GM19099 (cell line): Measurements from ENCODE around the gene PLAAT2.

Source experiments
- POLR2A ChIP-seq: IDR thresholded peaks from 3 replicates; pipeline ENCODE4 v1.6.1; 2011; ENCODE audit warnings: low read depth; ENCODE audit not compliant: insufficient read length; ENCODE audit errors: extremely low read depth

PLAAT2 gene

DNA sequence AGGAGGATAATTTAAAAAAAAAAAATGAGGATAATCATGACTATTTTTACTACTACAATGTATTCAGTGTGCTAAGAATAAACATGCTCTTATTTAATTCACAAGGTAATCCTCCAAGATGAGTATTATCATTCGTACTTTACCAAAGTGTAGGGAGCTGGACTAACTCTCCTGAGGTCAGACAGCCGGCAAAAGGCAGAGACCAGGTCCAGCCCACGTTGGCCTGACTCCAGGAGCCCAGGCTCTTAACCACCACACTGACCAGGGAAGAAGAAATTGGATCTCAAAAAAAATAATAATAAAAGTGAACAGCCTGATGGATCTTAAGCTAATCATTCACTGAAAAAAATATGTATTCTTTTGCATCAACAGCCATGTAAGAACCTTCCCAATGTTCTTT is 25.8 kb upstream of the PLAAT2 start:
- no peak for TF ChIP-seq POLR2A

DNA sequence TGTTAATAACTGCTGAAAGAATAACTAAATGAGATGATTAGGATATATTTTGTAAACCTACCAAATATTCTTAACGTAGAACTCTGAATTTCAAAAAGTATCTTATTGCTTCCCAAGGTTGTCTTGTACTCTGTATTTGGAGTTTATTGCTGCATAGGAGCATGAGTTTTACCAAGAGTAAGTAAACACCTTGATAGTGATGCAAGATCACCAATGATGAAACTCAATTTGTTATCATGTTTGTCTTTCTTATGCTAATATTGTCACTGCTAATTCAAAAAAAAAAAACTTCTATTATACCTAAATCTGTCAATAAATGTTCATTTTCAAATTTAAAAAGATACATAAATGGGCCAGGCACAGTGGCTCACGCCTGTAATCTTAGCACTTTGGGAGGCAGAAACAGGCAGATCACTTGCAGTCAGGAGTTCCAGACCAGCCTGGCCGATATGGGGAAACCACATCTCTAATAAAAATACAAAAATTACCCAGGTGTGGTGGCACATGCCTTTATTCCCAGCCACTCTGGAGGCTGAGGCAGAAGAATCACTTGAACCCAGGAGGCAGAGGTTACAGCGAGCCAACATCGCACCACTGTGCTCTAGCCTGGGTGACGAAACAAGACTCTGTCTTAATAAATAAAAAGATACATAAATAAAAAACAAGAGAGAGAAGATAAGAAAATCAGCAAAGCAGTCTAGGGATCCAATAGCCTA is 23.4 kb upstream of the PLAAT2 start:
- TF ChIP-seq POLR2A, result no peak

DNA sequence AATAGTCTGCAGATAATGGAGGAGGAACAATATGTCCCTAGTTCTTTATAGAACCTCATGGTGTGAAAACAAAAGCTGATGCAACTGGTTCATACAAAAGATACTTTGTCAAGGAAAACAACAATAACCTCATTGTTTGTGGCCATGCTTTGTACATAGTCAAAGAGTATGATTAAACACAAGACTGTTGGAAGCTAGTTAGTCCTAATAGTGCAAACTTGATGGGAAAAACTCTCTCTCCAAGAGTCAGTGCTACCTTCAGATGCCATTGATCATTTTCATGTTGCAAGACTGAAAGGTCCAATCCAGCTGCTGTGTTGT is 20.1 kb upstream of the PLAAT2 start:
- no peak for TF ChIP-seq POLR2A

DNA sequence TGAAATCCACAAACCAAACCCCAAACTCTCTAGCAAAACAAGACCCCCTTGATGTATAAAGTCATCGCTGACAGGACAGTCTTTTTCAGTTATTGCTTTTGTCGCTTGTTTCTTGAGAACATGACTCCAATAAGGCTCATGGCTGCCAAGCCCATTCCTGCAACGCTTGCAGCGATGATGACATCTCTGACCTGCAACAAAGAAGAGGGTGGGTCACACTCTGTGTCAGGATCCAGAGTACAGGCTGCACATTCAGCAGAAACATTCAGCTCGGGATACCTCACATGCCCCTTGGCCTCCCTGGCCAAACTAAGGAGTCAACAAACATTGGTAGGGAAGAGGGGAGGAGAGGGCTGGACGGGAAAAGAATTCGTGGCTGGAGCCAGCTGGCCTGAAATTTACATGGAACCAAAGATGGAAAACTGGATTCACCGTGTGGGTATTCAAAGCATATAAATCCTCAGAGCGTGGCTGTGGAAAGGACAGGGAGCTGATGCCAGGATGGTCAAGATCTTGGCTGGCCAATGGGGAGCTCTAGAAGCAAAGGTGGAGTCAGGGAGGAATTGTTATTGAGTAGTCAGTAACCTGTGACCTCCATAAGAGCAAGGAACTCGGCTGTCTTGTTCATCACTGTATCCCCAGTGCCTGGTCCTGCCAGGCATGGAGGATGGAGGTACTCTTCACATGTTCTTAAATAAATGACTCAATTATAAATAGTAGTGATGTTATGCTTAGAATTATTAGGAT is 11.8 kb upstream of the PLAAT2 start:
- TF ChIP-seq POLR2A, result no peak

DNA sequence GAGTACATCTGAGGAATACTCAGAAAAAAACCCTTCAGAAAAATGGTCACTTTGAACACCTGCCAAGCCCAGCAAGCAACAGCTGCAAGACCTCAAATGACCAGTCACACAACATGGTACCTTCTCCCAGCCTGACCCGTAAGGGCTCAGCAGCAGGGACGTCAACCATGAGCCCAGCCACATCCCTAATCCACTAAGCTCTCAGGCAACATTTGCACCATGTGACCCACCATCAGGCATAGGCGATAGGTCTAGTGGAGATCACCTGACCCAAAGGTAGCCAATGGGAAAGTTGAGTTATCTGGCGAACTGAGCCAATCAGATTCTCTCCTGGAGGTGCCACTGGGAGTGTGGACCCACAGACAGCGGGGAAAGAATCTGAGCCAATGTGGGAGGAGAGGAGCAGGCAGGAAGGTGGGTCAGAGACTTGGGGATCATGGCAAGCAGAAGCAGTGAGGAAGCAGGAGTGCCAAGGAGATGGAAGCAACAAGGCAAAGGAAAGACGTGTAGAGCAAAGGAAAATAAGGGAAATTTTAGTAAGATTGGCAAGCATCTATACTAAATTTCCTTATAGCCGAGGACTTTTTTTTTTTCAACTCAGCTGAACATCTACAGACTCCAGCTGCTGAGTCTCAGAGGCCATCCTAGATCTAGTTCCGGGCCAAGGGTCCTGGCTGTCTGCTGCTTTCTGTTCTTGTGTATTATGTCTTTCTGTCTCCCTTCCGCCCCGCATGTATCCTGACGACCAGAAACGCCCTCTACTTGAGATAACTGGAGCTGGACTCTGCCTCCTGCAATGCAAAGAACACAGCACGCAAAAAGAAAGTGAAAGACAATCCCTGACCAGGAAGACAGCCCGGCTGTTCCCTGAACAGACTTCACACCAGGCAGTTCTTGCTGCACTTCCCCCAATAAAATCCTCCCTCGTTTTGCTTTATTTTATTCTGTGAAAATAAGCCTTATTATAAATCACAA is 11.0 kb upstream of the PLAAT2 start:
- TF ChIP-seq POLR2A, result no peak

DNA sequence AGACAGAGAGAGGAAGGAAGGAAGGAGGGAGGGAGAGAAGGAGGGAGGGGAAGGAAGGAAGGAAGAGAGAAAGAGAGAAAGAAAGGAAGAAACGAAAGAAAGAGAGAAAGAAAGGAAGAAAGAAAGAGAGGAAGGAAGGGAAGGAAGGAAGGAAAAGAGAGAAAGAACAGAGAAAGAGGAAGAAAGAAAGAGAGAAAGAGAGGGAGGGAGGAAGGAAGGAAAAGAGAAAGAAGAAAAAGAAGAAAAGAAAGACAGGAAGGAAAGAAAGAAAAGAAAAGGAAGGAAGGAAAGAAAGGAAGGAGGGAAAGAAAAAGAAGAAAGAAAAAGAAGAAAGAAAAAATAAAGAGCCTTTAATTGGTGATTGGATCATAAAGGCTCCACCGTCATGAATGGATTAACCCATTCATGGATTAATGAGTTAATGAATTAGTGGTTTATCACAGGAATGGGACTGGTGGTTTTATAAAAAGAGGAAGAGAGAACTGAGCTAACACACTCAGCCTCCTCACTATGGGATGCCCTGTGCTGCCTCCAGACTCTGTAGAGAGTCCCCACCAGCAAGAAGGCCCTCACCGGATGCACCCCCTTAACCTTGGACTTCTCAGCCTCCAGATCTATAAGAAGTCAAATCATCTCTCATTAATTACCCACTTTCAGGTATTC is 9.0 kb upstream of the PLAAT2 start:
- no peak for TF ChIP-seq POLR2A

DNA sequence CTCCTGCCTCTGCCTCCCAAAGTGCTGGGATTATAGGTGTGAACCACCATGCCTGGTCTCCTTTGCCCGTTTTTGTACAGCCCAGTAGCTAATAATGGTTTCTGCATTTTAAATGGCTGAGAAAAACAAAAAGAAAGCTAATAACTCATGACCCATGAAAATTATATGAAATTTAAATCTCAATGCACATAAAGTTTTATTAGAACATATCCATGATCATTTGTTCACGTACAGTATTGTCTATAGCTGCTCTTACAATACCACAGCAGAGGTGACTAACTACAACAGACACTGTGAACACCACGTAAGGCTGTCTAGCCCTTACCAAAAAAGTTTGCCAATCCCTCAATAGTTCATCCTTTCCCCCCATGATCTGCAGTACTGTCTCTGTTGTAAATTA is 6.4 kb upstream of the PLAAT2 start:
- TF ChIP-seq POLR2A, result no peak

DNA sequence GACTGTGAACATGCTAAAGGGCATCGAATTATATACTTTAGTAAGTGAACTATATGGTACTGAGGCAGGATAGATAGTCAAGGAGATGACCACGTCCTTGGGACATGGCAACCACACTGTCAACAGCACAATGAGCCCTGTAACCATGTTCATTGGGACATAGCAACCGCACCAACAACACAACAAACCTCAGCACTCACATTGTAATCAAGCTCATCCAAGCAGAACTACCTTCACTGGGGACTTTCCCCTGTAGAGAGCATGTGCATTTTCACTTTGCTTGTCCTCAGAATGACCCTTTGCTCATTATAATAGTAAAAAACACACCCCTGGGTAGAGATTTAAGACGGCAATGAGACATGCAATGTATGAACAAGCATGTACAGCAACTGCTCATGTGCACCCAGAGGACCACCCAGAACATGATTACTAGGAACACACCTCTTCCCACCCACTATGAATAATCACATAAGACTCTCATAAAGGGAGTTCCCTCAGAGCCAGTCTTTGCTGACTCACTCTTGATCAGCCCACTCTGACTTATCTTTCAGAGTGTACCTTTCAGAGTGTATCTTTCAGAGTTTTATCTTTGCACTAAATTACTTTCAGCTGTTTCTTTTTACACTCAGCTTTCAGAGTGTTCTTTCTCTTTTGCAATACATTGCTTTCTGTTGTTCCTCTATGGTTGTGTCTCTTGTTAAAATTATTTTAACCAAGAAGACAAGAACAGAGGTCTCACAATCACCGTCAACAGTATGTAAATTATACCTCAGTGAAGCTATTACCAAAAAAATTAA is 4.1 kb upstream of the PLAAT2 start:
- TF ChIP-seq POLR2A, result no peak

DNA sequence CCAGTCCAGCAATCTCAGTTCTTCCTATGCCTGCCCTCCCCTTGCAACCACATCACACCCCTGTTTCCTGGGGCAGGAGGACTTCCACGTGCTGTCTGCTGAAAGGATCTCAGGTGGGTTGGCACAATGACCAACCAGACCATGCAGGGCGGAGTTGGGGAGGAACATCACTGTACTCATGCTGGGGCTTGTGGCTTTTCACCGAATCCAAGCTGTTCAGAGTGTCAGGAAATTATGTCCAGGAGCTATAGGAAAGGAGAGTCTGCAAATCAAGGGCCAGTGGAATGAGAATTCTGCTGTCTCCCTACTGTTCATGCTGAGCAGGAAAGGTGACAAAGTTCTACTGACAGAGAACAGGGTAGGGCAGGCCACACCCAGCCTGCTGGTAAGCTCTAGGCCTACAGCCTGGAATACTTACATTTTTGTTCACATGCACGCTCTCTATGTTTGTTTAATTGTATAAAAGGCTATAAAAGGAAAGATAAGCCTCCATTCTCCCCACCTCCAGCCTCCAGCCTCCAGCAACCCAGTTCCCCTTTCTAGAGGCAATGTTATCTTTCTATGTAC is 1.7 kb upstream of the PLAAT2 start:
- TF ChIP-seq POLR2A, result no peak

DNA sequence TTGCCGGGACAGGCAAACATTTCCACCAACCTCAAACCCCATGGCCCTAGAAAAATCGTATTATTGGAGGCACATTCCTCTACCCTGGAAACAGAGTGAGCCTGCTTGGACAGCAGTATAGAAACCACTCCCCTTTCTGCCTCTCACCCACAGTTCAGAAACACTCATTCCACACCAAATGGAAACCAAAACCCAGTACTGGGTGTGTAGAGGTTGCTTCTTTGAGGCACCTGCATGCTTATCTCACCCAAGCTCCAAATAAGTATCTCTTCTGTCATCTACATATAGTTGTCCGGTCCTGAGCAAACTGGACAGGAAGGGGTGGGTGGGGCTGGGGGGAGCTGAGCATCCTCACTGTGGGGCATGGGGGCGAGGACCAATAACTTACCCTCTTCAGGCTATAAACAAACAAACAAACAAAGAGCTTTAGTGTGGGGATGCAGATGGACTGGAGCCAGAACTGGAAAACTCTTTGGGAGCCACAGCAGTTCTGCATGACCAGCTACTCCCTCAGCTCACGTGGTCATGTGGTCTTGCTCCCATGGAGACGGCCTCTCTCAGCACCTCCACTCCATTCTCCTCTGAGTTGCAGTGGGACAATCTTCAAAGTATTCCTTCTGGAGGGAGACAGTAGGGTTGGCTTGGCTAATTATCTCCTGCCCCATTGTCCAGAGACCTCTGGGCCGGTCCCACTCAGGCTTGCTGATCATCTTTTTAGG is 1.0 kb upstream of the PLAAT2 start:
- TF ChIP-seq POLR2A, result no peak

DNA sequence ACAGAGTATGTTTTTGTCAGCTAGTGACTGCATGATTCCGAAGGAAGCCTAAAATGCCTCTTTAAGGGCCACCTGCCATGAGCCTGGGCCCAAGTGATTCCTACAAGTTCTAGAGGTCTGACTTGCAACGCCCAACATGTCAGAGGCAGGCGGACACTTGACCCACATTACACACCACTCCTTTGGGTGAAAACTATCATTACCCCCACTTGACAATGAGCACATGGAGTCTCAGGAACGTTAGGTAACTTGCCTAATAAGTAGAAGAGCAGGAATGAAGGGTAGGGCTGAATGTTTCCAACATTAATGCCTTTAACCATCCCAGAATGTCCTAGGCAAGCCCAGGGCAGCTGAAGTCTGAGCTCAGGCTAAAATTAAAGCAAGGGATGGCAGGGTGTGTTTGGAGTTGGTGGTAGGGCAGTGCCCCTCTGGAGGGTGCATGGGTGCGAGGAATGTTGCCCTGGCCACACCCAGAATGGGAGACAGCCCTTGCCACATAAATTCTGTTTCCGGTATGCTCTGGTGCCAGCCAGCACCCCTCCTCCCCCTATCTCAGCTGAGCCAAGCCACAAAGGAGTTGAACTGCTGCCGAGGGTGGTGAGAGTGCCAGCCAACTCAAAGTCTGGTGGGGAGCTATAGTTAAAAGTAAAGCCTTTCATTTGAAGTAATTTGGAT is 2.5 kb downstream of the PLAAT2 start:
- no peak for TF ChIP-seq POLR2A

DNA sequence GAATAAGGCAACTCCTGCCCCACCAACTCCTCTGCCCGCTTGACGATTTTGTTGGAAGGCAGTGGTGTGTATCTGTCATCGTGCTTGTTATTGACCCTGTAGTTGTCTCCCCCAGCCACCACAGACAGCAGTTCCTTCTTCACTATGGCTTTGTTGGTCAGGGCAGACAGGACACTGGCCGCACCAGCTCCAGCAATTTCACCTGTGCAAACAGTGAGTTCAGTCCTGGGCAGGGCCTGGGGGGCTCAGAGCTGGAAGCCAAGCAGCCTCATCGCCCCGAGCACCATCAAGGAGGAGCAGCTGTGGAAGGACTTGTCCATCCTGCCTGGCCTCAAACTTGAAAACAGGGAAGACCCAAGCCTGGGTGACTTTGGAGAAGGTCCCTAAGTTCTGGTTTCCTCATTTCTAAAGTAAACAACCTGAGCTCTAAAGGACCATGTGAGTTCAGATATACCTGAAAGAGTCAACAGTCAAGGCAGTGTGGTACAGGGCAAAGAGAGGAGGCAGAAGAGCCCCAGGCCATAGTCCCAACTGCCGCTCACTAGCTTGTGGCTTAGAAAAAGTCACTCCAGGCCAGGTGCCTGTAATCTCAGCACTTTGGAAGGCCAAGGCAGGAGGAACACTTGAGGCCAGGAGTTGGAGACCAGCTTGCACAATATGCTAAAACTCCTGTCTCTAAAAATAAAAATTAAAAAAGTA is 4.6 kb downstream of the PLAAT2 start:
- TF ChIP-seq POLR2A, result no peak
